OCI-LY3 (cell line): ENCODE measurements around the gene PANX3.

Experiments
- CTCF ChIP-seq: fragments of 200-600, 300-600 bp; sonication (generic); IDR thresholded peaks from 2 replicates; pipeline ENCODE4 v1.5.1; 2014; ENCODE audit warnings: antibody characterized with exemption, low read length, low read depth
- EZH2phosphoT487 ChIP-seq: fragments of 200-600 bp; shearing (Covaris generic); IDR thresholded peaks from 2 replicates; pipeline ENCODE4 v1.6.1; 2018; ENCODE audit warnings: antibody characterized with exemption, mixed run types, low read depth

DNA sequence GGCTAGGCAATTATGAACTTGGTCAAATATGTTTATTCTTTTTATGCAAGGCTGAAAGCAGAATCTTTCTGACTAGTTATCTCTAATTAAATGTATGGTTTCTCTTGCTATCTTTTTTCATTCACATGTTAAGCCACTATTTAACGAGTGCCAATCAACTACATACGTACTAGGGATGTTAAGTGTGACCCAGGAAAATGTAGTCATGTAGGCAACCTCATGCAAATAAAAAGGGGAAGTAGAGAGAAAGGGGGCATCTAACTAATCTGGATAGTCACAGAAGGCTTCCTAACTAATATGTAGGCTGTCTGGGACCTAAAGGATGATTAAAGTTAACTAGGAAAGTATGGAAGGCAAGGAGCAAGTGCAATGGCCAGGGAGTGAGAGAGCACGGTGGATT, 34.9 kb downstream of the PANX3 start:
- TF ChIP-seq CTCF (no peak), EZH2phosphoT487 (no peak)
